HepG2 (cell line): Measurements from ENCODE around the gene RBPMS2. TPM values are rescaled to one million over a fixed set of nuclear protein-coding genes. Genes with fewer than 3 reads are reported as not detected.

Source experiments
- DRAP1 ChIP-seq: IDR thresholded peaks from 2 replicates; pipeline ENCODE4 v1.6.1; 2016; ENCODE audit warnings: missing genetic modification reagents, missing compliant biosample characterization
- ELF1 ChIP-seq: sonication (generic); formaldehyde crosslinking; IDR thresholded peaks from 2 replicates; pipeline ENCODE4 v1.4.0; 2020; ENCODE audit warnings: missing genetic modification reagents
- IKZF5 ChIP-seq: IDR thresholded peaks from 2 replicates; pipeline ENCODE4 v1.6.1; 2018; ENCODE audit warnings: missing genetic modification reagents, mild to moderate bottlenecking, missing compliant biosample characterization
- MED8 ChIP-seq: sonication (generic); formaldehyde crosslinking; IDR thresholded peaks from 2 replicates; pipeline ENCODE4 v1.8.1; 2023; ENCODE audit warnings: mild to moderate bottlenecking, missing genetic modification reagents; ENCODE audit not compliant: insufficient replicate concordance
- MLX ChIP-seq: IDR thresholded peaks from 2 replicates; pipeline ENCODE4 v1.6.1; 2016
- MTF2 ChIP-seq: sonication (generic); formaldehyde crosslinking; IDR thresholded peaks from 2 replicates; pipeline ENCODE4 v1.5.0; 2020; ENCODE audit warnings: missing genetic modification reagents, borderline replicate concordance
- PRDM10 ChIP-seq: sonication (generic); formaldehyde crosslinking; IDR thresholded peaks from 2 replicates; pipeline ENCODE4 v1.4.0; 2020; ENCODE audit warnings: low read depth, missing genetic modification reagents
- PRPF4 ChIP-seq: fragments of 200-400 bp; formaldehyde crosslinking; IDR thresholded peaks from 2 replicates; pipeline ENCODE4 v1.6.1; 2016; ENCODE audit warnings: low read length, low read depth; ENCODE audit not compliant: poor library complexity, severe bottlenecking
- SALL1 ChIP-seq: sonication (generic); formaldehyde crosslinking; IDR thresholded peaks from 2 replicates; pipeline ENCODE4 v1.8.0; 2022; ENCODE audit warnings: mild to moderate bottlenecking, missing genetic modification reagents
- SPEN ChIP-seq: sonication (generic); formaldehyde crosslinking; IDR thresholded peaks from 2 replicates; pipeline ENCODE4 v1.5.1; 2020; ENCODE audit warnings: low read depth, mild to moderate bottlenecking, missing genetic modification reagents
- TAF1 ChIP-seq: sonication (generic); formaldehyde crosslinking; IDR thresholded peaks from 2 replicates; pipeline ENCODE4 v1.4.0; 2020; ENCODE audit warnings: missing genetic modification reagents
- YEATS2 ChIP-seq: sonication (generic); formaldehyde crosslinking; IDR thresholded peaks from 2 replicates; pipeline ENCODE4 v1.4.0; 2020; ENCODE audit warnings: missing genetic modification reagents, borderline replicate concordance
- ZFP36L2 ChIP-seq: sonication (generic); formaldehyde crosslinking; IDR thresholded peaks from 2 replicates; pipeline ENCODE4 v1.4.0; 2020; ENCODE audit warnings: missing genetic modification reagents
- ZNF121 ChIP-seq: sonication (generic); formaldehyde crosslinking; IDR thresholded peaks from 2 replicates; pipeline ENCODE4 v1.5.0; 2020; ENCODE audit warnings: mild to moderate bottlenecking, missing genetic modification reagents
- ZNF136 ChIP-seq: sonication (generic); formaldehyde crosslinking; IDR thresholded peaks from 2 replicates; pipeline ENCODE4 v1.8.1; 2022; ENCODE audit warnings: low read depth, mild to moderate bottlenecking, moderate library complexity, missing genetic modification reagents
- ZNF20 ChIP-seq: sonication (generic); formaldehyde crosslinking; IDR thresholded peaks from 2 replicates; pipeline ENCODE4 v1.4.0; 2020; ENCODE audit warnings: mild to moderate bottlenecking, moderate library complexity, missing genetic modification reagents
- ZNF225 ChIP-seq: sonication (generic); formaldehyde crosslinking; IDR thresholded peaks from 2 replicates; pipeline ENCODE4 v1.4.0; 2020; ENCODE audit warnings: mild to moderate bottlenecking, missing genetic modification reagents
- ZNF556 ChIP-seq: sonication (generic); formaldehyde crosslinking; IDR thresholded peaks from 2 replicates; pipeline ENCODE4 v1.4.0; 2020; ENCODE audit warnings: mild to moderate bottlenecking, missing genetic modification reagents, borderline replicate concordance
- ZNF557 ChIP-seq: sonication (generic); formaldehyde crosslinking; IDR thresholded peaks from 2 replicates; pipeline ENCODE4 v1.4.0; 2020; ENCODE audit warnings: missing genetic modification reagents
- ZNF781 ChIP-seq: sonication (generic); formaldehyde crosslinking; IDR thresholded peaks from 2 replicates; pipeline ENCODE4 v1.5.1; 2020; ENCODE audit warnings: borderline replicate concordance, mild to moderate bottlenecking, missing genetic modification reagents; ENCODE audit errors: not compliant biosample characterization
- polyA plus RNA-seq, 8 experiments: library from polyadenylated mRNA; depleted of rRNA in 3 of 8; stranded (reverse) in 7 of 8; unstranded in 1 of 8; fragments of >200 nt; fragmentation: Illumina TruSeq in 4 of 8; extraction: Trizol in 4 of 8; gene quantifications; 2 replicates each; pipeline versions ENCODE4 v1.2.1 to v1.2.3, GENCODE V29; 2011 to 2016; ENCODE audit warnings: low read depth in 4 of 8, missing spikeins in 1 of 8, mixed read lengths in 1 of 8; ENCODE audit not compliant: insufficient read depth in 1 of 8
- total RNA-seq, 5 experiments: library from RNA; depleted of rRNA; stranded (reverse); fragments of >200 nt; fragmentation: Illumina TruSeq; extraction: Trizol; gene quantifications; 2 replicates each; pipeline ENCODE4 v1.2.3, GENCODE V29; 2016; ENCODE audit warnings: low read depth in 1 of 5
- TF ChIP-seq, protein P1 (sequence below): sonication (generic); formaldehyde crosslinking; IDR thresholded peaks from 2 replicates; pipeline ENCODE4 v1.5.0; 2020; ENCODE audit warnings: missing genetic modification reagents
- TF ChIP-seq, protein P2 (sequence below): sonication (generic); formaldehyde crosslinking; IDR thresholded peaks from 2 replicates; pipeline ENCODE4 v1.5.0; 2020; ENCODE audit warnings: mild to moderate bottlenecking, low read depth, missing genetic modification reagents, borderline replicate concordance

The RBPMS2 gene
- total and polyA plus RNA-seq, 2 of the 13 experiments (the other 11 are each of a cell fraction or from before 2014, with no cell fraction given): 0.08 TPM; not detected in 1

DNA sequence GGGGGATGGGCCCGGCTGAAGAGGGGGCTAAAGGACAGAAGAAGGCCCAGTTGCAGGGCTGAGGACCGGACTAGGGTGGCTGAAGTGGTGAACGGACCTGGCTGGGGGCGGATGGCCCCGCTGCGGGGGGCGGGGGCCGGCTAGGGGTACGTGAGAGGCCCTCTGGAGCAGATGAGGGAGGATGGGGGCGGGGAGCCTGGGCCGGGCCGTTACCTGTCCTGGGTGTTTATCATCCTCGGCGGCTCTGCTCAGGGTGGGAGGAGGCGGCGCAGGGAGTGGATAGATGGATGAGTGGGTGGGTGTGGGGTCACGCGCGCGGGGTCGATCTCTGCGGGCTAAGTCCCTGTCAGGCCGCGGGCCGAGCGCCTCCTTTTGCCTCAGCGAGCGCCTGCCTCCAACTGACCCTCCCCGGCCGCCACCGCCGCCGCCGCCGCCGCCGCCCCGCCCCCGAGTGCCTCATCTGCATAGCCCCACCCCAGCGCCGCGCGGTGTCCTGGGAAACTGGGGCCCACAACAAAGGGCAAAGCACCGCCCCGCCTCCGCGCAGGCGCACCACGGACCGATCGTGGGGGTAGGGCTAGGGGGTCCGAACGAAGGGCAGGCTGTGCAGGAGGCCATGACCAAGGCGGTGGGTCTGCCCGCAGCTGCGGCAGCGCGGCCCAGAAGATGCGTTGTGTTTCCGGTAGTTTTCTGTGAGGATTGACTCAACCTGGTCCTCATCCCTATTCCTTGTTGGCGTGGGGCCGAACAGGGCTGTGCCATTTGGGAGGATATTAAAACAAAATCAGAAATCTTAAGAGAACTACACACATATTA, 72.4 kb downstream of the RBPMS2 start (continued):
- no peak for TF ChIP-seq MTF2 (CRISPR knock-in tag)
- TF ChIP-seq ZFP36L2: no peak
- peak; percentile 42 for TF ChIP-seq ELF1
- TF ChIP-seq ZNF781 (CRISPR knock-in tag): no peak
- TF ChIP-seq MED8 (CRISPR knock-in tag): no peak
- peak; percentile 70 for TF ChIP-seq SALL1 (CRISPR knock-in tag)
- TF ChIP-seq ZNF121 (CRISPR knock-in tag): no peak
- peak; percentile 85; the same call in 1 of the 2 replicates for TF ChIP-seq YEATS2 (CRISPR knock-in tag)
- TF ChIP-seq ZNF225: no peak
- TF ChIP-seq ZNF557: no peak
- no peak for TF ChIP-seq MLX (CRISPR knock-in tag)
- TF ChIP-seq PRDM10 (CRISPR knock-in tag): peak; percentile 66
- TF ChIP-seq IKZF5: 0 out of 2 replicates have a peak, but pooled peaks have one; percentile 22
- 0 out of 2 replicates have a peak, but pooled peaks have one; percentile 64 for TF ChIP-seq ZNF136 (CRISPR knock-in tag)
- TF ChIP-seq, protein P1, sequence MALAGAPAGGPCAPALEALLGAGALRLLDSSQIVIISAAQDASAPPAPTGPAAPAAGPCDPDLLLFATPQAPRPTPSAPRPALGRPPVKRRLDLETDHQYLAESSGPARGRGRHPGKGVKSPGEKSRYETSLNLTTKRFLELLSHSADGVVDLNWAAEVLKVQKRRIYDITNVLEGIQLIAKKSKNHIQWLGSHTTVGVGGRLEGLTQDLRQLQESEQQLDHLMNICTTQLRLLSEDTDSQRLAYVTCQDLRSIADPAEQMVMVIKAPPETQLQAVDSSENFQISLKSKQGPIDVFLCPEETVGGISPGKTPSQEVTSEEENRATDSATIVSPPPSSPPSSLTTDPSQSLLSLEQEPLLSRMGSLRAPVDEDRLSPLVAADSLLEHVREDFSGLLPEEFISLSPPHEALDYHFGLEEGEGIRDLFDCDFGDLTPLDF (CRISPR knock-in tag): no peak
- TF ChIP-seq, protein P2, sequence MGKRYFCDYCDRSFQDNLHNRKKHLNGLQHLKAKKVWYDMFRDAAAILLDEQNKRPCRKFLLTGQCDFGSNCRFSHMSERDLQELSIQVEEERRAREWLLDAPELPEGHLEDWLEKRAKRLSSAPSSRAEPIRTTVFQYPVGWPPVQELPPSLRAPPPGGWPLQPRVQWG (CRISPR knock-in tag): no peak
- TF ChIP-seq TAF1 (CRISPR knock-in tag): peak; percentile 81
- peak; percentile 44 for TF ChIP-seq SPEN (CRISPR knock-in tag)
- TF ChIP-seq PRPF4: peak; percentile 45
- peak; percentile 18; the same call in 1 of the 2 replicates for TF ChIP-seq ZNF556 (CRISPR knock-in tag)
- TF ChIP-seq DRAP1 (CRISPR knock-in tag): peak; percentile 69; the same call in 1 of the 2 replicates
- no peak for TF ChIP-seq ZNF20 (CRISPR knock-in tag)
